ENCODE measurements around the gene WFDC1.

The WFDC1 gene

GRCh38 chr16:84288902-84289301, 5.8 kb upstream of the WFDC1 start:
- H3K4me3 ChIP-seq (ENCODE audit: low read length), result no peak overlapping the region
- DNase-seq (ENCODE audit: low read depth), result no peak
- no peak for TF ChIP-seq CTCF (IDR thresholded peaks at IDR 0.05; ENCODE audit: insufficient read depth, low read depth, low read length, missing control alignments)

DNA sequence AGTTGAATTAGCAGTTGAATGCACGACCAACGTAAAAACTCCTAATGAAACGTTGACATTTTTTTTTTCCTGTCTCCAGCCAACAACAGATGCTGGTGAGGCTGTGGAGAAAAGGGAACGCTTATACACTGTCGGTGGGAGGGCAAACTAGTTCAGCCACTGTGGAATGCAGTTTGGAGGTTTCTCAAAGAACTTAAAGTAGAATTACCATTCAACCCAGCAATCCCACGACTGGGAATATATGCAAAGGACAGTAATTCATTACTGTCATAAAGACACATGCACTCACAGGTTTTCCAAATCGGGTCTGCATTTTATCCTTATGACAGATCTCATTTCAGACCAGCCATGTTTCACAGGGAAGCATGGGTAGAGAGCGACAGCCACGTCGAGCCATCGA, 3.5 kb upstream of the WFDC1 start:
- no peak for DNase-seq (ENCODE audit: low read depth)
- no peak for TF ChIP-seq CTCF (IDR thresholded peaks at IDR 0.05; ENCODE audit: insufficient read depth, low read depth, low read length, missing control alignments)
- no peak overlapping the region for H3K4me3 ChIP-seq (ENCODE audit: low read length)

GRCh38 chr16:84292011-84292410, 2.7 kb upstream of the WFDC1 start:
- no peak for TF ChIP-seq CTCF (IDR thresholded peaks at IDR 0.05; ENCODE audit: insufficient read depth, low read depth, low read length, missing control alignments)
- peak; percentile 42 for DNase-seq (ENCODE audit: low read depth)
- H3K4me3 ChIP-seq (ENCODE audit: low read length), result no peak overlapping the region

DNA sequence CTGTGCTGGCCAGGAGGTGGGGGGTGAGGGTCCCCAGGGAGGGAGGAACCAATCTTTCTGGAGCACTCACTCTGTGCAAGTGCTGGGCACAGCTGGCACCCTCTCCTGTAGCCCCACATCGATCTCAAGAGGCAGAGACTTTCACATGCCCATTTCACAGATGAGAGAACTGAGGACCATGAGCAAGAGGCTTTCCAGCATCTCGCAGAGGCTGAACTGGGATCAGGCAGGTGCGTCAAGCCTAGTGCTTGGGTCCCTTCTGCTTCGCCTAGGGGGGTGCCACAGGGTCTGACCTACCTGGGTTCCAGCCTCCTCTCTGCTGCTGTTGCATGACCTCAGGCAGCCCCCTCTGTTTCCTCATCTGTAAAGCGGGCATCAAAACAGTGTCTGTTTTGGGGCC, 1.3 kb upstream of the WFDC1 start:
- no peak for TF ChIP-seq CTCF (IDR thresholded peaks at IDR 0.05; ENCODE audit: insufficient read depth, low read depth, low read length, missing control alignments)
- no peak for DNase-seq (ENCODE audit: low read depth)
- H3K4me3 ChIP-seq (ENCODE audit: low read length), result no peak overlapping the region

DNA sequence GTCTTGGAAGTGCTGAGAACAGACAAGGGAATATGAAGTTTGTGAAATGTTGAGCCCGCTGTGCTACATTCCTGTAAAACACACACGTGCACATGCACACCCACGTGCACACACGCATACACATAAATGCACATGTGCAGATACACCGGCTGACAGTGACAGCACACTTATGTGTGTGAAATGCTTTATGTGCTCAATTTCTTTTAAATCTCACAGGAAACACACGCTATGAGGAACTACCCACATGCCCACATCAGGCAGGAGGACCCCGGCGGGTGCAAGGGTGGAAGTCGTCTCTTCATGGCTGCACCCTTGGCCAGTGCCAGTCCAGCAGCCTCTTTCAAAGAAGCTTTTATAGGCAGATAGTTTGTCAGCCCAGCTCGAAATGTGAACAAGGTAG, 561 bp upstream of the WFDC1 start:
- DNase-seq (ENCODE audit: low read depth), result no peak
- TF ChIP-seq CTCF (IDR thresholded peaks at IDR 0.05; ENCODE audit: insufficient read depth, low read depth, low read length, missing control alignments), result no peak
- H3K4me3 ChIP-seq (ENCODE audit: low read length), result no peak overlapping the region

DNA sequence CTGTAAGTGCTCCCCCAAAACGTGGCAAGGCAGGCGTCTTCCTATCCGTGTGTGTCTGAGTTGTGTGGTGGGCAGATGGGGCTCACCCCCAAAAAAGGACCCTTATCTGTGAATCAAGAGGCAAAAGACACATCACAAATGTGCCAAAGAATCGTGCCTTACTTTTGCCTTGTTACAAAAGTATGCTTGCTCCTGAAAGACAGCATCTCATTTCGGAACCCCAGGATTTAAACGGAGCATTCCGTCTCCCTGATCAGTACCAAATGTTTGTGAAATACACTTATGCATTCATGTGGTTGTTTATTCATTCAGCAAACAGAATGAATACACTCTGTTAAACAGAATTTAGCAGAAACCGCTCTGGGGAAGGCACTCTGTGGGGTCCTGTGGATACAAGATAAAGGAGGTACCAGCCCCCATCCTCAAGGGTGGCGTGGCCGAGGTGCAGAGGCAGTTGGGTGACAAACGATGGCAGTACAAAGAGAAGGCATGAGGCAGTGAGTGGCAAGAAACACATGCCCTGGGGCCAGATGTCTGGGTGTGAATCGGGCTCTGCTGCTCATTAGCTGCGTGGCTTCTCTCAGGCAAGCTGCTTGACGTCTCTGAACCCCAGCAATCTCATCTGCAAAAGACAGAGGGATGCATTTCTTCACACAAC, 654 bp downstream of the WFDC1 start:
- DNase-seq (ENCODE audit: low read depth), result no peak
- H3K4me3 ChIP-seq (ENCODE audit: low read length), result no peak overlapping the region
- TF ChIP-seq CTCF (IDR thresholded peaks at IDR 0.05; ENCODE audit: insufficient read depth, low read depth, low read length, missing control alignments), result no peak

DNA sequence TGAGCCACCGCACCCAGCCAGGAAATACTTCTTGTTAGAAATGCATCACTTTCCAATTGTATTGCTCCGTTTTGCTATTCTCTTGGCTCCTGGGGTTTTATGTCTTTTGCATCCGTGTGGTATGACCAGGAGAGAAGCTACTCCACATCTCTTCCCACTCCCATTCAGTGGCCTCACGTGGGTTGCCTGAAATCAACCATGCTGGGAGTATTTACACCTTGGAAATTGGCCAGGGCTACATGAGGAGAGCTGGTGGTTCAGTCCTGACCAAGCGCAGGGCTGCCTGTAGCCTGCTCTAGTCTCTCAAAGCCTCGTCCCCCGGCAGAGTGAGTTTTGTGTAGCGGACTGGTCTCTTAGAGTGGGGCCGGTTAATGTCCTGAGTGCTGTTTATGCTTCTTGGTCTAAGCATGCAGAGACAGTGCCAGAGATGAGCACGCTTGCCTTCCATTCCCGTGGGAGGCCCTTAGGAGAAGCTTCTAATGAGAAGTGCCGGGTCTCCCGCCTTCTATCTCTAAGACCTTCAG, 3.8 kb downstream of the WFDC1 start:
- no peak overlapping the region for H3K4me3 ChIP-seq (ENCODE audit: low read length)
- no peak for DNase-seq (ENCODE audit: low read depth)
- no peak for TF ChIP-seq CTCF (IDR thresholded peaks at IDR 0.05; ENCODE audit: insufficient read depth, low read depth, low read length, missing control alignments)
